ENCODE data around the gene PEX19.
A peak's percentile ranks its signal among the peaks of the same experiment; 100 is the strongest.

The PEX19 gene

GRCh38 chr1:160261893-160262794 lies 22.8 kb downstream of the PEX19 start, which contains the start of gene DCAF8:
Gene DCAF8, minus strand, starts transcription at chr1:160262549. Its CDS starts 18,541 bp downstream, at chr1:160244008.
- TF ChIP-seq CTCF (IDR thresholded peaks at IDR 0.05; ENCODE audit: low read depth, low read length) = no peak
- peak within 1 kb of the TSS; percentile 98 to 99 for H3K4me3 ChIP-seq (replicated peaks in 1 of 2; ENCODE audit: low read depth in 2 of 2, low read length in 2 of 2)
- DNase-seq (ENCODE audit: low read depth in 2 of 2) = peak; percentile 98 to 99

- peak; percentile 68 to 89 for DNase-seq (ENCODE audit: low read depth in 2 of 2)
- no peak for TF ChIP-seq CTCF (IDR thresholded peaks at IDR 0.05; ENCODE audit: low read depth, low read length)
Measured at GRCh38 chr1:160261556-160261892, 23.4 kb downstream of the PEX19 start.

GRCh38 chr1:160260406-160261382 lies 24.2 kb downstream of the PEX19 start:
- peak; percentile 87 to 92 for DNase-seq (ENCODE audit: low read depth in 2 of 2)
- H3K4me3 ChIP-seq (replicated peaks in 1 of 2; ENCODE audit: low read depth in 2 of 2, low read length in 2 of 2) = peak overlapping the region; percentile 98 to 99
- no peak for TF ChIP-seq CTCF (IDR thresholded peaks at IDR 0.05; ENCODE audit: low read depth, low read length)

More at GRCh38 chr1:160261556-160261892, 23.4 kb downstream of the PEX19 start:
- peak overlapping the region; percentile 98 to 99 for H3K4me3 ChIP-seq (replicated peaks in 1 of 2; ENCODE audit: low read depth in 2 of 2, low read length in 2 of 2)

- TF ChIP-seq CTCF (IDR thresholded peaks at IDR 0.05; ENCODE audit: low read depth, low read length) = no peak
- no peak for DNase-seq (ENCODE audit: low read depth in 2 of 2)
- no peak overlapping the region for H3K4me3 ChIP-seq (replicated peaks in 1 of 2; ENCODE audit: low read depth in 2 of 2, low read length in 2 of 2)
Measured at GRCh38 chr1:160258177-160258798, 26.6 kb downstream of the PEX19 start.

- no peak for TF ChIP-seq CTCF (IDR thresholded peaks at IDR 0.05; ENCODE audit: low read depth, low read length)
- H3K4me3 ChIP-seq (replicated peaks in 1 of 2; ENCODE audit: low read depth in 2 of 2, low read length in 2 of 2) = no peak overlapping the region
- DNase-seq (ENCODE audit: low read depth in 2 of 2) = no peak
Measured at GRCh38 chr1:160257411-160258015, 27.4 kb downstream of the PEX19 start.

All from cardiac fibroblast (primary cell).